H9 (cell line): ENCODE results near the gene DNAH8. TPM values are rescaled to one million over a fixed set of nuclear protein-coding genes. Genes with fewer than 3 reads are reported as not detected.

Experiments
- DNase-seq: peaks from one replicate; pipeline ENCODE4 v3.0.0-alpha.2; 2017
- H2AFZ ChIP-seq: one replicate; pipeline ENCODE4 v1.6.1; 2013; ENCODE audit warnings: mild to moderate bottlenecking, low read length, control low read depth, moderate library complexity
- H2AK5ac ChIP-seq: 2 replicates; pipeline ENCODE4 v1.6.1; 2013; ENCODE audit warnings: low read length, control low read depth, mixed read lengths; ENCODE audit not compliant: insufficient read length
- H2BK120ac ChIP-seq: one replicate; pipeline ENCODE4 v1.6.1; 2013; ENCODE audit warnings: low read depth, mild to moderate bottlenecking, low read length, control low read depth, inconsistent platforms; ENCODE audit not compliant: poor library complexity, severe bottlenecking
- H2BK12ac ChIP-seq: 2 replicates; pipeline ENCODE4 v1.6.1; 2013; ENCODE audit warnings: low read length, control low read depth, mixed read lengths, low read depth; ENCODE audit not compliant: insufficient read length
- H2BK15ac ChIP-seq: 2 replicates; pipeline ENCODE4 v1.6.1; 2013; ENCODE audit warnings: low read depth, low read length, control low read depth
- H2BK20ac ChIP-seq: one replicate; pipeline ENCODE4 v1.6.1; 2013; ENCODE audit warnings: low read depth, mild to moderate bottlenecking, low read length, control low read depth, inconsistent platforms; ENCODE audit not compliant: poor library complexity, severe bottlenecking
- H2BK5ac ChIP-seq: 2 replicates; pipeline ENCODE4 v1.6.1; 2013; ENCODE audit warnings: low read length, control low read depth, mixed read lengths; ENCODE audit not compliant: insufficient read length
- H3K14ac ChIP-seq: 2 replicates; pipeline ENCODE4 v1.6.1; 2013; ENCODE audit warnings: low read length, control low read depth; ENCODE audit not compliant: insufficient read depth
- H3K18ac ChIP-seq: 2 replicates; pipeline ENCODE4 v1.6.1; 2013; ENCODE audit warnings: low read depth, mild to moderate bottlenecking, mixed read lengths, low read length, control low read depth; ENCODE audit not compliant: insufficient read length
- H3K23ac ChIP-seq: 2 replicates; pipeline ENCODE4 v1.6.1; 2013; ENCODE audit warnings: low read length, control low read depth, mixed read lengths, low read depth; ENCODE audit not compliant: insufficient read length
- H3K23me2 ChIP-seq: 2 replicates; pipeline ENCODE4 v1.6.1; 2013; ENCODE audit warnings: low read depth, mild to moderate bottlenecking, mixed read lengths, low read length, control low read depth; ENCODE audit not compliant: insufficient read length, poor library complexity, severe bottlenecking
- H3K27ac ChIP-seq: 2 replicates; pipeline ENCODE4 v1.5.1; 2013; ENCODE audit warnings: low read length, control low read depth, mixed read lengths, low read depth; ENCODE audit not compliant: insufficient read length
- H3K27me3 ChIP-seq: 2 replicates; pipeline ENCODE4 v1.6.1; 2013; ENCODE audit warnings: low read length, control low read depth, inconsistent platforms; ENCODE audit not compliant: insufficient read depth
- H3K4ac ChIP-seq: 2 replicates; pipeline ENCODE4 v1.6.1; 2013; ENCODE audit warnings: low read depth, mild to moderate bottlenecking, control low read depth, inconsistent platforms, low read length, moderate library complexity
- H3K4me1 ChIP-seq: 2 replicates; pipeline ENCODE4 v1.6.1; 2013; ENCODE audit warnings: low read length, control low read depth, inconsistent platforms; ENCODE audit not compliant: insufficient read depth
- H3K4me2 ChIP-seq: 2 replicates; pipeline ENCODE4 v1.6.1; 2013; ENCODE audit warnings: low read length, control low read depth, mixed read lengths; ENCODE audit not compliant: insufficient read length, insufficient read depth
- H3K56ac ChIP-seq: 2 replicates; pipeline ENCODE4 v1.6.1; 2013; ENCODE audit warnings: low read depth, mild to moderate bottlenecking, mixed read lengths, low read length, control low read depth; ENCODE audit not compliant: insufficient read length
- H3K79me1 ChIP-seq: 2 replicates; pipeline ENCODE4 v1.6.1; 2013; ENCODE audit warnings: low read depth, mild to moderate bottlenecking, moderate library complexity, low read length, control low read depth, inconsistent platforms; ENCODE audit not compliant: insufficient read depth, poor library complexity, severe bottlenecking
- H3K79me2 ChIP-seq: 2 replicates; pipeline ENCODE4 v1.6.1; 2013; ENCODE audit warnings: low read length, control low read depth, inconsistent platforms; ENCODE audit not compliant: insufficient read depth
- H3K9ac ChIP-seq: 2 replicates; pipeline ENCODE4 v1.6.1; 2013; ENCODE audit warnings: low read length, control low read depth, mixed read lengths; ENCODE audit not compliant: insufficient read length; ENCODE audit errors: extremely low read depth
- H3K9me3 ChIP-seq: one replicate; pipeline ENCODE4 v1.6.1; 2013; ENCODE audit warnings: low read depth, low read length, inconsistent platforms; ENCODE audit not compliant: control insufficient read depth
- H3T11ph ChIP-seq: one replicate; pipeline ENCODE4 v1.6.1; 2013; ENCODE audit warnings: mild to moderate bottlenecking, low read length, control low read depth, inconsistent platforms
- H4K20me1 ChIP-seq: one replicate; pipeline ENCODE4 v1.6.1; 2013; ENCODE audit not compliant: control insufficient read depth, insufficient read length, insufficient read depth
- H4K5ac ChIP-seq: 2 replicates; pipeline ENCODE4 v1.6.1; 2013; ENCODE audit warnings: low read depth, mild to moderate bottlenecking, mixed read lengths, low read length, control low read depth; ENCODE audit not compliant: insufficient read length
- H4K8ac ChIP-seq: replicated peaks from 2 replicates; pipeline ENCODE4 v1.6.1; 2013; ENCODE audit warnings: low read length, control low read depth, mixed read lengths, low read depth; ENCODE audit not compliant: insufficient read length
- H4K91ac ChIP-seq: 2 replicates; pipeline ENCODE4 v1.6.1; 2013; ENCODE audit warnings: low read depth, mild to moderate bottlenecking, moderate library complexity, mixed read lengths, low read length, control low read depth; ENCODE audit not compliant: insufficient read length
- H3K27ac Mint-ChIP-seq, 3 experiments: 2 replicates in 2 of 3; 3 replicates in 1 of 3; pipeline ENCODE4 v1.8.0; 2020 to 2021; ENCODE audit warnings: mixed read lengths in 3 of 3, mild to moderate bottlenecking in 1 of 3, moderate library complexity in 1 of 3
- H3K27me3 Mint-ChIP-seq: 2 replicates; pipeline ENCODE4 v1.8.0; 2021; ENCODE audit warnings: low read depth, mild to moderate bottlenecking, moderate library complexity, mixed read lengths
- H3K36me3 Mint-ChIP-seq, 3 experiments: 2 replicates in 2 of 3; 3 replicates in 1 of 3; pipeline ENCODE4 v1.8.0; 2020 to 2021; ENCODE audit warnings: low read depth in 3 of 3, mixed read lengths in 3 of 3; ENCODE audit not compliant: insufficient read depth in 1 of 3
- H3K4me1 Mint-ChIP-seq, 2 experiments: 2 replicates each; pipeline ENCODE4 v1.8.0; 2020; ENCODE audit warnings: mixed read lengths in 2 of 2
- H3K4me3 Mint-ChIP-seq, 2 experiments: 2 replicates in 1 of 2; 3 replicates in 1 of 2; pipeline ENCODE4 v1.8.0; 2020 to 2021; ENCODE audit warnings: mild to moderate bottlenecking in 2 of 2, mixed read lengths in 2 of 2, moderate library complexity in 1 of 2
- H3K9me3 Mint-ChIP-seq, 2 experiments: 2 replicates in 1 of 2; 3 replicates in 1 of 2; pipeline ENCODE4 v1.8.0; 2020; ENCODE audit warnings: mild to moderate bottlenecking in 2 of 2, mixed read lengths in 2 of 2, moderate library complexity in 1 of 2
- CTCF ChIP-seq: fragments of 200-600 bp; sonication (generic); conservative IDR thresholded peaks from 3 replicates; pipeline ENCODE4 v1.8.0; 2021; ENCODE audit warnings: antibody characterized with exemption, mild to moderate bottlenecking
- WGBS: extraction: QIAGEN DNeasy Blood & Tissue Kit; methylation state at CpG from one replicate; pipeline ENCODE4 v1.1.7; 2013; ENCODE audit warnings: missing lambda C conversion rate, low lambda C conversion rate, mixed read lengths; ENCODE audit not compliant: insufficient read length; ENCODE audit errors: extremely low coverage; 5-methylcytosine and 5-hydroxymethylcytosine counted together
- total RNA-seq: library from RNA; stranded (reverse); gene quantifications from 2 replicates; pipeline ENCODE4 v1.2.1, GENCODE V29; 2021

DNAH8 gene
- total RNA-seq, 1 experiment from 2014 or later = not detected

GRCh38 chr6:39029156-39030011 lies 314.3 kb downstream of the DNAH8 start:
- peak; percentile 92 for TF ChIP-seq CTCF
- Histone ChIP-seq H4K91ac (no peak overlapping the region), H3T11ph (no peak overlapping the region), H2BK120ac (no peak overlapping the region), H3K23ac (no peak overlapping the region), H3K27ac (no peak overlapping the region), H2AK5ac (no peak overlapping the region), H3K23me2 (no peaks in the 10 kb centered on the region), H3K27me3 (no peaks in the 10 kb centered on the region), H3K4me1 (no peaks in the 10 kb centered on the region), H3K4ac (no peak overlapping the region), H4K5ac (no peak overlapping the region), H3K18ac (no peak overlapping the region), H2AFZ (no peak overlapping the region), H3K4me2 (no peak overlapping the region), H2BK5ac (no peak overlapping the region), H2BK15ac (no peak overlapping the region), H4K8ac (no peak overlapping the region), H2BK20ac (no peak overlapping the region), H3K56ac (no peak overlapping the region), H3K14ac (no peak overlapping the region), H3K9ac (no peak overlapping the region), H2BK12ac (no peak overlapping the region), H3K79me1 (no peaks in the 10 kb centered on the region), H4K20me1 (no peaks in the 10 kb centered on the region), H3K79me2 (no peaks in the 10 kb centered on the region), H3K9me3 (no peaks in the 10 kb centered on the region)
- Mint-ChIP-seq H3K27me3 (peaks cover 28% of the 10 kb centered on the region), H3K27ac (no peak overlapping the region), H3K4me1 (peaks cover 6 to 13% of the 10 kb centered on the region in 2 experiments), H3K36me3 (no peaks in the 10 kb centered on the region), H3K9me3 (no peaks in the 10 kb centered on the region), H3K4me3 (no peak overlapping the region)
- WGBS = no CpG with 5 or more reads among the region's 13 CpGs
- peak; percentile 77 for DNase-seq
